T-cell (primary cell): ENCODE results near the gene ZNG1C. TPM values are rescaled to one million over a fixed set of nuclear protein-coding genes. Genes with fewer than 3 reads are reported as not detected.
"Not testable (repeated sequence)": the region's sequence is repeated elsewhere in the genome, so short reads cannot be mapped to it uniquely, and the experiment has no call there.

ENCODE experiments used
- ATAC-seq, 4 experiments: fragments of 200-7000 bp in 3 of 4; fragments of 150-1000 bp in 1 of 4; cut with Tn5 transposase; replicated peaks in 1 of 4; 1 replicate in 3 of 4; 2 replicates in 1 of 4; pipeline ENCODE4 v1.10.0; 2021; ENCODE audit warnings: moderate library complexity in 3 of 4, mild to moderate bottlenecking in 2 of 4, moderate number of reproducible peaks in 1 of 4
- CTCF ChIA-PET, 2 donors: fragments of 300-600 bp; sonication (Branson Sonifier 250); formaldehyde crosslinking; loops; one replicate each; lab custom pipeline; 2022; ENCODE audit warnings: antibody characterized with exemption in 2 of 2; lab: Charles Lee
- POLR2A ChIA-PET, 2 donors: fragments of 300-600 bp; sonication (Branson Sonifier 250); formaldehyde crosslinking; loops; one replicate each; lab custom pipeline; 2022; ENCODE audit warnings: antibody characterized with exemption in 2 of 2; lab: Charles Lee
- DNase-seq, 35 experiments: peaks; one replicate each; pipeline versions ENCODE4 v3.0.0 to v3.0.0-alpha.2; 2013 to 2023
- H3K27ac ChIP-seq: one replicate; pipeline ENCODE4 v1.5.1; 2013; ENCODE audit warnings: low read length
- H3K27me3 ChIP-seq, 2 experiments: replicated peaks in 1 of 2; 1 replicate in 1 of 2; 2 replicates in 1 of 2; pipeline versions ENCODE4 v1.6.1 to v1.7.0; 2013; ENCODE audit warnings: low read length in 1 of 2, mixed read lengths in 1 of 2; ENCODE audit not compliant: control insufficient read depth in 2 of 2, insufficient read depth in 2 of 2; ENCODE audit errors: extremely low read depth in 1 of 2
- H3K36me3 ChIP-seq, 2 donors: 1 replicate in 1 of 2; 2 replicates in 1 of 2; pipeline versions ENCODE4 v1.6.1 to v1.7.0; 2013; ENCODE audit warnings: low read length in 1 of 2; ENCODE audit not compliant: control insufficient read depth in 2 of 2, insufficient read depth in 1 of 2; ENCODE audit errors: extremely low read depth in 1 of 2
- H3K4me1 ChIP-seq, 2 experiments: 1 replicate in 1 of 2; 2 replicates in 1 of 2; pipeline versions ENCODE4 v1.6.1 to v1.7.0; 2013; ENCODE audit warnings: low read length in 2 of 2, mixed read lengths in 1 of 2; ENCODE audit not compliant: insufficient read depth in 2 of 2, control insufficient read depth in 1 of 2; ENCODE audit errors: extremely low read depth in 1 of 2
- H3K4me3 ChIP-seq, 2 donors: 1 replicate in 1 of 2; 2 replicates in 1 of 2; pipeline versions ENCODE4 v1.5.1 to v1.7.0; 2013; ENCODE audit warnings: mild to moderate bottlenecking in 2 of 2, low read length in 1 of 2, moderate library complexity in 1 of 2; ENCODE audit not compliant: control insufficient read depth in 1 of 2; ENCODE audit errors: extremely low read depth in 1 of 2
- H3K9me3 ChIP-seq: 2 replicates; pipeline ENCODE4 v1.7.0; 2013
- H3K27ac Mint-ChIP-seq, 2 donors: one replicate each; pipeline ENCODE4 v1.8.0; 2020 to 2021; ENCODE audit warnings: mild to moderate bottlenecking in 2 of 2, mixed read lengths in 2 of 2
- H3K27me3 Mint-ChIP-seq, 2 donors: one replicate each; pipeline ENCODE4 v1.8.0; 2021 to 2022; ENCODE audit warnings: mixed read lengths in 2 of 2
- H3K36me3 Mint-ChIP-seq: one replicate; pipeline ENCODE4 v1.8.0; 2021; ENCODE audit warnings: mixed read lengths
- H3K4me1 Mint-ChIP-seq, 3 donors: one replicate each; pipeline ENCODE4 v1.8.0; 2020 to 2022; ENCODE audit warnings: mixed read lengths in 3 of 3, mild to moderate bottlenecking in 1 of 3
- H3K4me3 Mint-ChIP-seq, 3 donors: one replicate each; pipeline ENCODE4 v1.8.0; 2020 to 2022; ENCODE audit warnings: mild to moderate bottlenecking in 3 of 3, mixed read lengths in 3 of 3, moderate library complexity in 3 of 3
- H3K9me3 Mint-ChIP-seq, 3 donors: one replicate each; pipeline ENCODE4 v1.8.0; 2020 to 2022; ENCODE audit warnings: mixed read lengths in 3 of 3
- WGBS: methylation state at CpG from one replicate; pipeline ENCODE4 v1.1.5; 2013; ENCODE audit warnings: missing lambda C conversion rate; ENCODE audit not compliant: insufficient coverage; 5-methylcytosine and 5-hydroxymethylcytosine counted together
- total RNA-seq, 35 experiments: library from RNA in 6 of 35; stranded (reverse) in 6 of 35; fragments of 120-200 nt in 1 of 35; gene quantifications; one replicate each; pipeline versions ENCODE4 v1.2.1 to v1.2.4 and lab custom pipeline; 2013 to 2026

ZNG1C gene
- total RNA-seq, 5 donors from 2014 or later (not counting 1 experiment from before 2014, with no cell fraction given): 26.9 to 38.2 (median 32.5) TPM

DNA sequence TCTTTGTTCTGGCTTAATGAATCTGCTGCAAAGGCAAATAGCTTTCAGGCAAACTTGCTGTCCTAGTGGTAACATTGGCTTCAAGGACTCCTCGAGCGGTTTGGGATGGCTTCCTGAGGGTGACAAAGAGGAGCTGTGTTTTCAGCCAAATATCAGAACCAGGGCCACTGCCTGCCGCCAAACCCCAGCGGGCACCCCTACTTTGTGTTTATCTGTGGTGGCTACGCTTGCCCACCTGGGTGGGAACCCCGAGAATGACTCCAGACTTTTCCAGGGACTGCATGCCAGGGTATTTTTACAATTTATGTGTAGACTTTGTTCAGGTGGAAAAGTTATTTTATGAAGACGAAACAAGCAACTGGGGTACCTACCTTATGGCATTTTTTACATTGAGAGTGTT, 96.2 kb downstream of the ZNG1C start:
- H3K27ac ChIP-seq: not testable (repeated sequence)
- WGBS: 63% methylated on average over 4 of the region's 7 CpGs

DNA sequence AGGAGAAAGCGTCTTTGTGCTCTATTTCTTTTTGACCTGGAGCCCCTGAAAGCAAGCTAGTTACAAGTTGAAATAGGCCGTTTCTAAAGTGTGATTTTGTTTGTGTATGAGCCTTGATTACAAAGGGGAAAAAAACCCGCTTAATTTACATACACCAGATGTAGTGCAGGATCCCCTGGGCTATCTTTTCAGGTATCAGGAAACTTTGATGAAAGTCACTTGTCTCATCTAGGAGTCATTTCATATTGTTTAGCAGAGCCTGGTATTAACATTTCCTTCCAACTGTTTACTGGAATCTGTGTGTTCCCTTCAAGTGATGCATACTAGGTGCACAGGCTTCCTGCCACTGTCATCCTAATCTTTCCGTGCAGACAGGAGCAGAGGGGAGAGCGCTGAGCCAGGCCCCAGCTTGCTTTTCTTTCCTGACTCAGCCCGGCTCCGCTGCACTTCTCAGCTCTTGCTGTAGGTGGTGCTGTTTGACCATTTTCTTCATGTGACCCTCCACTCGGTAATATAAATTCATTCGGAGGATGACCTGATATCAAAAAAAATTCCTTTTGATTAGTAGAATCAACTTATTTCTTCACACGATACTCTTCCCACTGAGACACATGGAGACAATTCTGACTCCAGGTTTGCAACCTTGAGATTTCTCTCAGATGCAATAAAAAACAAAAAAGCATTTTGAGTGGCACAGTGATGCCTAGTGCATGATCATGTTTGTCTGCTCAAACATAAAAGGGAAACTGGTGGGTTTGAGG, 100.7 kb downstream of the ZNG1C start:
- H3K27me3 Mint-ChIP-seq, H3K36me3 ChIP-seq, H3K4me3 Mint-ChIP-seq, H3K4me1 ChIP-seq, H3K36me3 Mint-ChIP-seq, CTCF ChIA-PET, POLR2A ChIA-PET, H3K9me3 Mint-ChIP-seq, H3K27me3 ChIP-seq, H3K4me3 ChIP-seq, H3K4me1 Mint-ChIP-seq, H3K9me3 ChIP-seq, H3K27ac Mint-ChIP-seq, H3K27ac ChIP-seq: not testable (repeated sequence)
- WGBS: no CpG with 5 or more reads among the region's 10 CpGs
- DNase-seq (peak in 1 of 35 experiments; percentile 8), ATAC-seq (peak; percentile 71 to 84 (median 80))

More for the DNA sequence above, 96.2 kb downstream of the ZNG1C start:
- H3K4me1 Mint-ChIP-seq, ATAC-seq, H3K4me3 Mint-ChIP-seq, H3K27me3 ChIP-seq, H3K4me3 ChIP-seq, H3K4me1 ChIP-seq, H3K27me3 Mint-ChIP-seq, DNase-seq, H3K36me3 ChIP-seq, H3K27ac Mint-ChIP-seq, H3K9me3 Mint-ChIP-seq, CTCF ChIA-PET, POLR2A ChIA-PET, H3K36me3 Mint-ChIP-seq, H3K9me3 ChIP-seq: not testable (repeated sequence)

DNA sequence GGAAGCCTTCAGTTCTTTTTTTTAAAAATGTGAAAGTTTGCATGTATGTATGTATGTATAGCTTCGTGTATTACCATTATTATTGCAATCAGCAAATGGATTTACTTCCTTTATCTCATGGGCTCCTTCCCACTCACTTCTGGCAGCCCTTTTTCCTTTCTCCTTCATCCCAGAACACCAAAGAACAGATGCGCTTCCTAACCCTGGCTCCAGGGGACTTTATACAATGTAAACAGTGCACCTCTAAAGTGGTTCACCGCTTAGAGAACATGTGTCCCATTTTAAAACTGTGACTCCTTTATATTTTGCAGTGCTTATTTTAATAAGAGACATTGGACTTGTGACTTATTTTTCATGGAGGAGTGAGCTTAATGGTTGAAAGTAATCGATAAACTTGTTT, 101.5 kb downstream of the ZNG1C start:
- H3K27ac ChIP-seq, H3K27me3 Mint-ChIP-seq, H3K27me3 ChIP-seq, H3K27ac Mint-ChIP-seq, H3K4me1 Mint-ChIP-seq, H3K36me3 ChIP-seq, H3K4me3 Mint-ChIP-seq, H3K9me3 ChIP-seq, H3K4me1 ChIP-seq, POLR2A ChIA-PET, DNase-seq, H3K36me3 Mint-ChIP-seq, H3K9me3 Mint-ChIP-seq, ATAC-seq, H3K4me3 ChIP-seq: not testable (repeated sequence)
- CTCF ChIA-PET: interaction anchor here in 1 of 2 donors (0.7 kb wide), 1 partner anchor 848 kb away, joined by 8 read pairs; no protein-coding TSS in a partner anchor
- WGBS: no CpG with 5 or more reads among the region's 4 CpGs

DNA sequence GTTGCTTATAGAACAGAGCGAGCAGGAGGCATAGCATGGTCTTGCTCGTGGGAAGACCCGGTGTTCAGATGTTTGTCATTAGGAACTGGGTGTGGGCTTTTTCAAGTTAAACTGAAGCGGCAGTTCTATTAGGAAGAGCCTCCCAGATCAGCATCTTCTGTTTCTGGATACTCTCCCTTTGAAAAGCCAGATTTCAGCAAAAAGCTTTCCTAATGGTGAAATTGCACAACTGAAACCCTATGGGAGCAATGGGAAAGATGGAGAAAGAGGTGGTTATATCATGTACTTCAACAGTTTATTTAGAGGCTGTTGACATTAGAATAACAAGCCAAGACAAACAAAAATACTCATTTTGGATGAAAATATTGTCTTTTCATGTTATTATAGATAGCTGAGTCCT, 102.2 kb downstream of the ZNG1C start:
- H3K4me1 ChIP-seq, DNase-seq, POLR2A ChIA-PET, H3K36me3 ChIP-seq, H3K9me3 Mint-ChIP-seq, H3K27ac ChIP-seq, H3K4me1 Mint-ChIP-seq, H3K4me3 ChIP-seq, H3K27me3 ChIP-seq, H3K27ac Mint-ChIP-seq, H3K9me3 ChIP-seq, ATAC-seq, H3K36me3 Mint-ChIP-seq, H3K4me3 Mint-ChIP-seq, CTCF ChIA-PET, H3K27me3 Mint-ChIP-seq: not testable (repeated sequence)
- no CpG with 5 or more reads among the region's 4 CpGs for WGBS

Other genes with a start within 250 kb of the ZNG1C start
- gene FOXD4L3, start 60.9 kb downstream of the ZNG1C start, total RNA-seq: under 1 TPM in 1 of 5 donors, not detected in 4; 0.38 TPM
- under 1 TPM in 4 of 5 donors, not detected in 1; 0.20 to 0.69 (median 0.32) TPM for gene PGM5, start 114.6 kb downstream of the ZNG1C start, total RNA-seq